ENCODE measurements around the gene H6PD. TPM values are rescaled to one million over a fixed set of nuclear protein-coding genes. Genes with fewer than 3 reads are reported as not detected.

The H6PD gene
- polyA plus RNA-seq, 12 donors: 28.4 to 75.0 (median 32.8) TPM

GRCh38 chr1:9316080-9316444, 81.5 kb downstream of the H6PD start:
- no peak for DNase-seq

- no peak for DNase-seq
These were observed 81.9 kb downstream of the H6PD start for GRCh38 chr1:9316512-9316911.

GRCh38 chr1:9317072-9317471, 82.5 kb downstream of the H6PD start:
- DNase-seq: no peak

- DNase-seq: no peak
These were observed 83.2 kb downstream of the H6PD start for GRCh38 chr1:9317591-9318417.

GRCh38 chr1:9319208-9319788, 84.7 kb downstream of the H6PD start:
- DNase-seq: no peak

- no peak for DNase-seq
These were observed 85.4 kb downstream of the H6PD start for GRCh38 chr1:9319789-9320519.

Other genes starting within 250 kb of the H6PD start
- gene SLC2A7, start 208.4 kb upstream of the H6PD start, polyA plus RNA-seq (ENCODE audit: insufficient read length in 12 of 12): under 1 TPM in 2 of 12 donors, not detected in 10; 0.11 to 0.12 TPM
- gene SLC2A5, start 165.1 kb upstream of the H6PD start, polyA plus RNA-seq (ENCODE audit: insufficient read length in 12 of 12): 10 to 100 TPM in 5 of 12 donors, 1 to 10 TPM in 6, not detected in 1; 2.1 to 23.4 (median 9.4) TPM
- gene GPR157, start 105.7 kb upstream of the H6PD start, polyA plus RNA-seq (ENCODE audit: insufficient read length in 12 of 12): 1 to 10 TPM in 7 of 12 donors, under 1 TPM in 3, not detected in 2; 0.57 to 4.5 (median 1.6) TPM
- gene SPSB1, start 58.1 kb downstream of the H6PD start, polyA plus RNA-seq (ENCODE audit: insufficient read length in 12 of 12): 10 to 100 TPM in 3 of 12 donors, 1 to 10 TPM in 8, not detected in 1; 5.4 to 11.4 (median 7.0) TPM

Data from muscle of arm (tissue), 12 donors.